ENCODE data around the gene FBXO7. TPM values are rescaled to one million over a fixed set of nuclear protein-coding genes. Genes with fewer than 3 reads are reported as not detected.
"Not testable (repeated sequence)": the region's sequence is repeated elsewhere in the genome, so short reads cannot be mapped to it uniquely, and the experiment has no call there.

Gene FBXO7
- total RNA-seq, 3 donors from 2014 or later (not counting 1 experiment from before 2014, with no cell fraction given) = 173 to 208 (median 198) TPM

- TF ChIP-seq, protein P1, sequence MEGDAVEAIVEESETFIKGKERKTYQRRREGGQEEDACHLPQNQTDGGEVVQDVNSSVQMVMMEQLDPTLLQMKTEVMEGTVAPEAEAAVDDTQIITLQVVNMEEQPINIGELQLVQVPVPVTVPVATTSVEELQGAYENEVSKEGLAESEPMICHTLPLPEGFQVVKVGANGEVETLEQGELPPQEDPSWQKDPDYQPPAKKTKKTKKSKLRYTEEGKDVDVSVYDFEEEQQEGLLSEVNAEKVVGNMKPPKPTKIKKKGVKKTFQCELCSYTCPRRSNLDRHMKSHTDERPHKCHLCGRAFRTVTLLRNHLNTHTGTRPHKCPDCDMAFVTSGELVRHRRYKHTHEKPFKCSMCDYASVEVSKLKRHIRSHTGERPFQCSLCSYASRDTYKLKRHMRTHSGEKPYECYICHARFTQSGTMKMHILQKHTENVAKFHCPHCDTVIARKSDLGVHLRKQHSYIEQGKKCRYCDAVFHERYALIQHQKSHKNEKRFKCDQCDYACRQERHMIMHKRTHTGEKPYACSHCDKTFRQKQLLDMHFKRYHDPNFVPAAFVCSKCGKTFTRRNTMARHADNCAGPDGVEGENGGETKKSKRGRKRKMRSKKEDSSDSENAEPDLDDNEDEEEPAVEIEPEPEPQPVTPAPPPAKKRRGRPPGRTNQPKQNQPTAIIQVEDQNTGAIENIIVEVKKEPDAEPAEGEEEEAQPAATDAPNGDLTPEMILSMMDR (IDR thresholded peaks at IDR 0.05) = no peak
- intact Hi-C loops (cut with micrococcal nuclease) = loop anchor here (10.0 kb wide), 3 partner anchors 273 to 1393 kb away; partner anchors contain the start of genes RFPL2 and SMTN
- peaks cover 42 to 45% of the 10 kb centered on the region in 2 donors for H3K4me1 Mint-ChIP-seq
- DNase-seq (no peak), ATAC-seq (no peak)
- no peak overlapping the region for H3K27ac Mint-ChIP-seq
- Histone ChIP-seq H3K27ac (ENCODE audit: low read length) (no peak overlapping the region), H3K4me3 (ENCODE audit: low read length) (no peak overlapping the region), H3K27me3 (ENCODE audit: control insufficient read depth, insufficient read depth, low read length) (no peaks in the 10 kb centered on the region), H3K9me3 (ENCODE audit: control insufficient read depth, insufficient read depth, low read length) (no peaks in the 10 kb centered on the region), H3K36me3 (ENCODE audit: control insufficient read depth, insufficient read depth, low read length) (peaks cover 17% of the 10 kb centered on the region), H3K4me1 (ENCODE audit: control insufficient read depth, insufficient read depth, low read length) (peaks cover 14% of the 10 kb centered on the region)
- H3K4me3 Mint-ChIP-seq = no peak overlapping the region
- H3K9me3 Mint-ChIP-seq = no peaks in the 10 kb centered on the region
- 88% methylated on average over 4 of the region's 5 CpGs for WGBS (ENCODE audit: insufficient coverage)
- no peaks in the 10 kb centered on the region for H3K36me3 Mint-ChIP-seq
- H3K27me3 Mint-ChIP-seq (ENCODE audit: low read depth in 2 of 2) = no peaks in the 10 kb centered on the region
Observed at GRCh38 chr22:32477596-32477995, 3.0 kb downstream of the FBXO7 start.

GRCh38 chr22:32478552-32478951, 3.9 kb downstream of the FBXO7 start:
- not testable (repeated sequence) for H3K4me3 ChIP-seq (ENCODE audit: low read length); H3K27ac ChIP-seq (ENCODE audit: low read length); H3K9me3 Mint-ChIP-seq; H3K27me3 ChIP-seq (ENCODE audit: control insufficient read depth, insufficient read depth, low read length); H3K4me3 Mint-ChIP-seq; H3K9me3 ChIP-seq (ENCODE audit: control insufficient read depth, insufficient read depth, low read length); H3K27me3 Mint-ChIP-seq (ENCODE audit: low read depth in 2 of 2); DNase-seq; ATAC-seq; H3K36me3 Mint-ChIP-seq
- H3K36me3 ChIP-seq (ENCODE audit: control insufficient read depth, insufficient read depth, low read length) = peaks cover 17% of the 10 kb centered on the region
- H3K4me1 ChIP-seq (ENCODE audit: control insufficient read depth, insufficient read depth, low read length) = peaks cover 13% of the 10 kb centered on the region
- 93% methylated on average over 2 of the region's 2 CpGs for WGBS (ENCODE audit: insufficient coverage)
- Mint-ChIP-seq H3K27ac (peak overlapping the region in 1 of 2 donors; percentile 19), H3K4me1 (peaks cover 38 to 39% of the 10 kb centered on the region in 2 donors)
- intact Hi-C loops (cut with micrococcal nuclease) = loop anchor here (10.0 kb wide), 3 partner anchors 274 to 1394 kb away; partner anchors contain the start of genes RFPL2 and SMTN

GRCh38 chr22:32478994-32479393, 4.4 kb downstream of the FBXO7 start:
- H3K9me3 ChIP-seq (ENCODE audit: control insufficient read depth, insufficient read depth, low read length) = no peaks in the 10 kb centered on the region
- TF ChIP-seq, protein P1 (IDR thresholded peaks at IDR 0.05) = no peak
- ATAC-seq = no peak
- Mint-ChIP-seq H3K4me3 (no peak overlapping the region), H3K4me1 (peaks cover 34 to 35% of the 10 kb centered on the region in 2 donors), H3K27me3 (ENCODE audit: low read depth in 2 of 2) (no peaks in the 10 kb centered on the region), H3K36me3 (no peaks in the 10 kb centered on the region), H3K9me3 (no peaks in the 10 kb centered on the region), H3K27ac (peak overlapping the region in 1 of 2 donors; percentile 19)
- 100% methylated on average over 1 of the region's 3 CpGs for WGBS (ENCODE audit: insufficient coverage)
- H3K27me3 ChIP-seq (ENCODE audit: control insufficient read depth, insufficient read depth, low read length) = no peaks in the 10 kb centered on the region
- intact Hi-C loops (cut with micrococcal nuclease) = loop anchor here (10.0 kb wide), 3 partner anchors 274 to 1394 kb away; partner anchors contain the start of genes RFPL2 and SMTN
- no peak for DNase-seq
- peaks cover 9% of the 10 kb centered on the region for H3K4me1 ChIP-seq (ENCODE audit: control insufficient read depth, insufficient read depth, low read length)
- H3K36me3 ChIP-seq (ENCODE audit: control insufficient read depth, insufficient read depth, low read length) = peaks cover 21% of the 10 kb centered on the region
- no peak overlapping the region for H3K27ac ChIP-seq (ENCODE audit: low read length)
- H3K4me3 ChIP-seq (ENCODE audit: low read length) = no peak overlapping the region

DNA sequence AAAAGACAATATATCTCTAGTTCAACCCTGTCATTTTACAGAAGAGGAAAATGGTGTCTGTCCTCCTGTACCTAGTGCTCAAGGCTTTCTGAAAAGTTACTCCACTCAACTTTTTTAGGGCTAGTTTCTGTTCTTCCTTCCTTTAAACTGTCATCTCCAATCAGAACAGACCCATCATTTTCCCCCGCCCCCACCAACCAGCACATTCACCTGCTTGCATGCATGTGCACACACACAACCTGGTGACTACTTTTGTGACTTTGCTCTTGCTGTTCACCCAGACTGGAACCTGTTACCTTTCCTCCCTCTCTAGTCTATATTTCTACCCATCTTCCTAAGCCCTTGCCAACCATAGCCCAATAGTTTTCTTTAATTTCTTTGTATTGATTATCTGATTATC, 5.6 kb downstream of the FBXO7 start:
- Histone ChIP-seq H3K4me1 (ENCODE audit: control insufficient read depth, insufficient read depth, low read length) (peaks cover 6% of the 10 kb centered on the region), H3K9me3 (ENCODE audit: control insufficient read depth, insufficient read depth, low read length) (no peaks in the 10 kb centered on the region), H3K27me3 (ENCODE audit: control insufficient read depth, insufficient read depth, low read length) (no peaks in the 10 kb centered on the region), H3K27ac (ENCODE audit: low read length) (no peak overlapping the region), H3K36me3 (ENCODE audit: control insufficient read depth, insufficient read depth, low read length) (peaks cover 33% of the 10 kb centered on the region), H3K4me3 (ENCODE audit: low read length) (no peak overlapping the region)
- Mint-ChIP-seq H3K36me3 (no peaks in the 10 kb centered on the region), H3K9me3 (no peaks in the 10 kb centered on the region), H3K27ac (peak overlapping the region in 1 of 2 donors; percentile 66), H3K27me3 (ENCODE audit: low read depth in 2 of 2) (no peaks in the 10 kb centered on the region), H3K4me3 (no peak overlapping the region), H3K4me1 (peaks cover 34 to 35% of the 10 kb centered on the region in 2 donors)
- intact Hi-C loops (cut with micrococcal nuclease) = no loop called here
- TF ChIP-seq, protein P1 (IDR thresholded peaks at IDR 0.05) = no peak
- ATAC-seq = no peak
- WGBS (ENCODE audit: insufficient coverage) = 87% methylated on average over 1 of the region's 1 CpG
- DNase-seq = peak in 1 of 2 donors; percentile 16

Data from natural killer cell (primary cell).